HL-60 (cell line): Measurements from ENCODE around the gene LARP1.
A peak's percentile ranks its signal among the peaks of the same experiment; 100 is the strongest.
"Not testable (repeated sequence)": the region's sequence is repeated elsewhere in the genome, so short reads cannot be mapped to it uniquely, and the experiment has no call there.

ENCODE experiments used
- DNase-seq, 2 experiments: peaks; one replicate each; pipeline ENCODE4 v3.0.0-alpha.2; 2010 to 2020; ENCODE audit warnings: low read depth in 1 of 2, low spot score in 1 of 2
- H3K27ac ChIP-seq: fragments of 250-450 bp; sonication (Bioruptor Pico); replicated peaks from 2 replicates; pipeline ENCODE4 v1.5.1; 2020; ENCODE audit warnings: mild to moderate bottlenecking, moderate library complexity
- H3K27me3 ChIP-seq: fragments of 250-450 bp; sonication (Bioruptor Pico); 2 replicates; pipeline ENCODE4 v1.5.1; 2021; ENCODE audit warnings: mild to moderate bottlenecking, moderate library complexity; ENCODE audit not compliant: insufficient read depth, poor library complexity, severe bottlenecking
- H3K4me3 ChIP-seq: replicated peaks from 2 replicates; pipeline ENCODE4 v1.5.1; 2011; ENCODE audit warnings: mild to moderate bottlenecking, control low read depth, low read length; ENCODE audit not compliant: insufficient read depth
- GABPA ChIP-seq: IDR thresholded peaks from 2 replicates; pipeline ENCODE4 v1.6.1; 2012; ENCODE audit warnings: low read depth
- POLR2AphosphoS5 ChIP-seq: IDR thresholded peaks from 2 replicates; pipeline ENCODE4 v1.6.1; 2012; ENCODE audit warnings: low read depth
- REST ChIP-seq: IDR thresholded peaks from 2 replicates; pipeline ENCODE4 v1.6.1; 2012; ENCODE audit warnings: low read depth; ENCODE audit not compliant: insufficient replicate concordance
- SPI1 ChIP-seq: IDR thresholded peaks from 2 replicates; pipeline ENCODE4 v1.6.1; 2012; ENCODE audit warnings: low read depth, mild to moderate bottlenecking, borderline replicate concordance
- TF ChIP-seq, protein P1 (sequence below): IDR thresholded peaks from one replicate; pipeline ENCODE4 v1.5.1; 2011; ENCODE audit warnings: low read length, control low read depth, inconsistent platforms; ENCODE audit not compliant: insufficient read depth

The LARP1 gene

GRCh38 chr5:154758493-154758892, 3.3 kb downstream of the LARP1 start:
- TF ChIP-seq GABPA, result no peak
- TF ChIP-seq, protein P1, sequence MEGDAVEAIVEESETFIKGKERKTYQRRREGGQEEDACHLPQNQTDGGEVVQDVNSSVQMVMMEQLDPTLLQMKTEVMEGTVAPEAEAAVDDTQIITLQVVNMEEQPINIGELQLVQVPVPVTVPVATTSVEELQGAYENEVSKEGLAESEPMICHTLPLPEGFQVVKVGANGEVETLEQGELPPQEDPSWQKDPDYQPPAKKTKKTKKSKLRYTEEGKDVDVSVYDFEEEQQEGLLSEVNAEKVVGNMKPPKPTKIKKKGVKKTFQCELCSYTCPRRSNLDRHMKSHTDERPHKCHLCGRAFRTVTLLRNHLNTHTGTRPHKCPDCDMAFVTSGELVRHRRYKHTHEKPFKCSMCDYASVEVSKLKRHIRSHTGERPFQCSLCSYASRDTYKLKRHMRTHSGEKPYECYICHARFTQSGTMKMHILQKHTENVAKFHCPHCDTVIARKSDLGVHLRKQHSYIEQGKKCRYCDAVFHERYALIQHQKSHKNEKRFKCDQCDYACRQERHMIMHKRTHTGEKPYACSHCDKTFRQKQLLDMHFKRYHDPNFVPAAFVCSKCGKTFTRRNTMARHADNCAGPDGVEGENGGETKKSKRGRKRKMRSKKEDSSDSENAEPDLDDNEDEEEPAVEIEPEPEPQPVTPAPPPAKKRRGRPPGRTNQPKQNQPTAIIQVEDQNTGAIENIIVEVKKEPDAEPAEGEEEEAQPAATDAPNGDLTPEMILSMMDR, result no peak
- no peak for TF ChIP-seq SPI1
- TF ChIP-seq POLR2AphosphoS5, result no peak
- peak overlapping the region; percentile 7; the same call in 1 of the 2 replicates for H3K27ac ChIP-seq
- no peak for DNase-seq
- peak overlapping the region; percentile 33 for H3K4me3 ChIP-seq
- no peaks in the 10 kb centered on the region for H3K27me3 ChIP-seq

GRCh38 chr5:154758977-154759376, 3.8 kb downstream of the LARP1 start:
- DNase-seq, result no peak
- TF ChIP-seq GABPA, result no peak
- TF ChIP-seq REST, result no peak
- no peak for TF ChIP-seq POLR2AphosphoS5
- no peak for TF ChIP-seq SPI1
- TF ChIP-seq, protein P1, result no peak
- H3K27me3 ChIP-seq, result no peaks in the 10 kb centered on the region
- H3K4me3 ChIP-seq, result peak overlapping the region; percentile 33
- H3K27ac ChIP-seq, result peak overlapping the region; percentile 7; the same call in 1 of the 2 replicates

- H3K4me3 ChIP-seq, result peak overlapping the region; percentile 33
- DNase-seq, H3K27ac ChIP-seq, H3K27me3 ChIP-seq: not testable (repeated sequence)
Measured at GRCh38 chr5:154759868-154760267, 4.7 kb downstream of the LARP1 start.

DNA sequence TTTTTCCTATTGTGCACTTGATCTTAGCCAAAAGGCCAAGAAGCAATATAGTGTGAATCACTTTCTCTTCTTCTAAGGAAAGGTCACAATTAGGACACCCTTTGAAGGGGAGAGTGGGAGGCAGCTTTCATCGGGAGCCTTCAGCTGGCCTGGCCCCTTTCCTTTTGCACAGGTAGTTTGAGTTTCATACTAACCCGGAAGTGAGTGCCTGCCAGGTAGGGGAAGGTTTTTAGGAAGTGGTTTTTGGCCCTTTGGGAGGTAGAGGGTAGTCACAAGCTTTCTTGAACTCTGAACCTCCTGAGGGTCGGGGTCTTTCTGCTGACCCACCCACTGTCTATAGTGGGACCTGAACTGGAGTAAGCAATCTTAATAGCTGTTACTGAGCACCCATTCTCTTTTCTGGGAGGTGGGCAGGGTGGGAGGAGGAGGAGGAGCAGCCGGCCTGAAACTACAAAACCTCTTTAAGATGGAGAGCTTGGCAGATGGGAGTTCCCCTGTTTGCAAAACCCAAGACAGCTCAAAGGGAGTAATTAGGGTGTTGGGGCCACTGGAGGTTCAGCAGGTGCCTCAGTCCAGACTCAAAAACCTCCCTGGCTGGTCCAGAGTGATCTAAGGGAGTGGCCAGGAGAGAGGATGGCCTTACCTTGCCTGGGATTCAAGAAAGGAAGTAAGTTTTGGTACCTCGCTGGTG, 6.0 kb downstream of the LARP1 start:
- DNase-seq, result no peak
- TF ChIP-seq POLR2AphosphoS5 (0 out of 2 replicates have a peak, but pooled peaks have one; percentile 13), GABPA (no peak), REST (no peak), SPI1 (peak; percentile 61; the same call in 1 of the 2 replicates)
- TF ChIP-seq, protein P1, result no peak
- no peak overlapping the region for H3K4me3 ChIP-seq
- peak overlapping the region; percentile 33 for H3K27ac ChIP-seq
- no peaks in the 10 kb centered on the region for H3K27me3 ChIP-seq
